Mesendoderm (in vitro differentiated cells): ENCODE results near the gene LRCOL1.
A peak's percentile ranks its signal among the peaks of the same experiment; 100 is the strongest.

Experiments used
- DNase-seq: peaks from one replicate; pipeline ENCODE4 v3.0.0; 2013
- H2AK5ac ChIP-seq: 2 replicates; pipeline ENCODE4 v1.6.1; 2013; ENCODE audit warnings: low read length, inconsistent platforms
- H2BK120ac ChIP-seq: 2 replicates; pipeline ENCODE4 v1.6.1; 2013; ENCODE audit warnings: low read depth, mild to moderate bottlenecking, low read length, moderate library complexity, mixed read lengths
- H2BK15ac ChIP-seq: replicated peaks from 2 replicates; pipeline ENCODE4 v1.6.1; 2013; ENCODE audit warnings: low read depth, mild to moderate bottlenecking, moderate library complexity
- H2BK5ac ChIP-seq: 2 replicates; pipeline ENCODE4 v1.6.1; 2013; ENCODE audit warnings: low read length, inconsistent platforms
- H3K18ac ChIP-seq: 2 replicates; pipeline ENCODE4 v1.6.1; 2013; ENCODE audit warnings: mild to moderate bottlenecking, low read length, mixed read lengths
- H3K23ac ChIP-seq: one replicate; pipeline ENCODE4 v1.6.1; 2013; ENCODE audit warnings: low read length
- H3K27ac ChIP-seq: 2 replicates; pipeline ENCODE4 v1.5.1; 2013; ENCODE audit warnings: low read depth, mild to moderate bottlenecking, inconsistent platforms, low read length, moderate library complexity
- H3K27me3 ChIP-seq: 2 replicates; pipeline ENCODE4 v1.6.1; 2013; ENCODE audit warnings: low read length, control low read depth, mild to moderate bottlenecking, inconsistent platforms; ENCODE audit not compliant: insufficient read depth, poor library complexity
- H3K36me3 ChIP-seq: 2 replicates; pipeline ENCODE4 v1.6.1; 2013; ENCODE audit warnings: low read length, inconsistent platforms; ENCODE audit not compliant: control insufficient read depth, insufficient read depth
- H3K4ac ChIP-seq: one replicate; pipeline ENCODE4 v1.6.1; 2013; ENCODE audit warnings: low read depth, mild to moderate bottlenecking, low read length, moderate library complexity
- H3K4me1 ChIP-seq: 2 replicates; pipeline ENCODE4 v1.6.1; 2013; ENCODE audit warnings: low read depth, low read length, inconsistent platforms; ENCODE audit not compliant: control insufficient read depth
- H3K4me2 ChIP-seq: 2 replicates; pipeline ENCODE4 v1.6.1; 2013; ENCODE audit warnings: low read length
- H3K4me3 ChIP-seq: 2 replicates; pipeline ENCODE4 v1.5.1; 2013; ENCODE audit warnings: mild to moderate bottlenecking, low read length
- H3K56ac ChIP-seq: one replicate; pipeline ENCODE4 v1.6.1; 2013; ENCODE audit warnings: low read length
- H3K79me1 ChIP-seq: 2 replicates; pipeline ENCODE4 v1.6.1; 2013; ENCODE audit warnings: low read length, inconsistent platforms
- H3K79me2 ChIP-seq: 2 replicates; pipeline ENCODE4 v1.6.1; 2013; ENCODE audit warnings: mild to moderate bottlenecking, low read length; ENCODE audit not compliant: control insufficient read depth, insufficient read depth
- H3K9ac ChIP-seq: 2 replicates; pipeline ENCODE4 v1.6.1; 2013; ENCODE audit warnings: low read length, inconsistent platforms
- H4K5ac ChIP-seq: one replicate; pipeline ENCODE4 v1.6.1; 2013; ENCODE audit warnings: low read length
- H4K8ac ChIP-seq: one replicate; pipeline ENCODE4 v1.6.1; 2013; ENCODE audit warnings: low read depth, mild to moderate bottlenecking, control low read depth, low read length, moderate library complexity
- WGBS: extraction: QIAGEN DNeasy Blood & Tissue Kit; methylation state at CpG from one replicate; pipeline ENCODE4 v1.1.7; 2013; ENCODE audit warnings: low lambda C conversion rate, missing lambda C conversion rate; ENCODE audit not compliant: insufficient coverage; ENCODE audit errors: extremely low coverage; 5-methylcytosine and 5-hydroxymethylcytosine counted together

LRCOL1 gene

DNA sequence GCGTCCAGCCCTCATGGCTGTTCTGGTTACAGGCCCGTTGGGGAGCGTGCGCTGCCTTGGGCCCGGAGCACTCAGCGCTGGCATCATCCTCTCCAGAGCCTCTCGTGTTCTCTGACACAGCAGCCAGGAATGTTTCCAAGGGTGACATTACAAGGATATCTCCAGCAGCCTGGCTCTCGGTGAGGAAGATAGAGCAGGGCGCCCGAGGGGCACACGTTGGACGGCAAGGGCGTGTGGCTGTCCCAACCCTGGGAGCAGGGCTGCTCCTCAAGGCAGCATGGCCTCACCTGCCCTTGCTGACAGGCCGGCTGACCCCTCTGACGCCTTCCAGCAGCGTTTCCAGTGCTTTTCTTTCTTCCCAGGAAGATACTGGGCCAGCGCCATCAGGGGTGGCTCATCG, 14.4 kb downstream of the LRCOL1 start:
- no peak overlapping the region for H2BK15ac ChIP-seq
- peak; percentile 80 for DNase-seq
- WGBS, result no CpG with 5 or more reads among the region's 18 CpGs
- no peak overlapping the region for H3K56ac ChIP-seq
- no peak overlapping the region for H4K5ac ChIP-seq
- H3K4me3 ChIP-seq, result no peak overlapping the region
- H3K27me3 ChIP-seq, result no peaks in the 10 kb centered on the region
- H3K27ac ChIP-seq, result no peak overlapping the region
- no peak overlapping the region for H2BK5ac ChIP-seq
- H3K4ac ChIP-seq, result no peak overlapping the region
- no peaks in the 10 kb centered on the region for H3K79me2 ChIP-seq
- H2AK5ac ChIP-seq, result no peak overlapping the region
- no peaks in the 10 kb centered on the region for H3K79me1 ChIP-seq
- no peak overlapping the region for H3K18ac ChIP-seq
- H3K9ac ChIP-seq, result no peak overlapping the region
- H2BK120ac ChIP-seq, result no peak overlapping the region
- H4K8ac ChIP-seq, result no peak overlapping the region
- no peaks in the 10 kb centered on the region for H3K36me3 ChIP-seq
- no peaks in the 10 kb centered on the region for H3K4me1 ChIP-seq
- no peak overlapping the region for H3K4me2 ChIP-seq
- H3K23ac ChIP-seq, result no peak overlapping the region

DNA sequence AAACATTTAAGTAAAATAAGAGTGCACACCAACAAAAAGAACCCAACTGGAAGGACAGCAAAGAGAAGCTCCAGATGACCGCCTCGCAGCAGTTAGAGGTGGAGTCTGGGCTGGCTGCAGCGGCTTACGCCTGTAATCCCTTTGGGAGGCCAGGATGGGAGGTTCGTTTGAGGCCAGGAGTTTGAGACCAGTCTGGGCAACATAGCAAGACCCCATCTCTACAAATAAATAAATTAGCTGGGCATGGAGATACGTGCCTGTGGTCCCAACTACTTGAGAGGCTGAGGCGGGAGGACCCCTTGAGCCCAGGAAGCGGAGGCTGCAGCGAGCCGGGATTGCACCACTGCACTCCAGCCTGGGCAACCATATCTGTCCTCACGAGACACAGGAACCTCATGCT, 15.2 kb downstream of the LRCOL1 start:
- no peaks in the 10 kb centered on the region for H3K79me2 ChIP-seq
- no peaks in the 10 kb centered on the region for H3K4me1 ChIP-seq
- H3K4ac ChIP-seq, result no peak overlapping the region
- no peak overlapping the region for H3K18ac ChIP-seq
- DNase-seq, result no peak
- H2AK5ac ChIP-seq, result no peak overlapping the region
- no peak overlapping the region for H2BK15ac ChIP-seq
- H2BK5ac ChIP-seq, result no peak overlapping the region
- no peak overlapping the region for H3K27ac ChIP-seq
- no peak overlapping the region for H3K9ac ChIP-seq
- no peaks in the 10 kb centered on the region for H3K27me3 ChIP-seq
- no peak overlapping the region for H2BK120ac ChIP-seq
- H4K5ac ChIP-seq, result no peak overlapping the region
- H3K56ac ChIP-seq, result no peak overlapping the region
- no peak overlapping the region for H3K23ac ChIP-seq
- H4K8ac ChIP-seq, result no peak overlapping the region
- WGBS, result no CpG with 5 or more reads among the region's 11 CpGs
- no peak overlapping the region for H3K4me3 ChIP-seq
- no peaks in the 10 kb centered on the region for H3K36me3 ChIP-seq
- H3K79me1 ChIP-seq, result no peaks in the 10 kb centered on the region
- no peak overlapping the region for H3K4me2 ChIP-seq

DNA sequence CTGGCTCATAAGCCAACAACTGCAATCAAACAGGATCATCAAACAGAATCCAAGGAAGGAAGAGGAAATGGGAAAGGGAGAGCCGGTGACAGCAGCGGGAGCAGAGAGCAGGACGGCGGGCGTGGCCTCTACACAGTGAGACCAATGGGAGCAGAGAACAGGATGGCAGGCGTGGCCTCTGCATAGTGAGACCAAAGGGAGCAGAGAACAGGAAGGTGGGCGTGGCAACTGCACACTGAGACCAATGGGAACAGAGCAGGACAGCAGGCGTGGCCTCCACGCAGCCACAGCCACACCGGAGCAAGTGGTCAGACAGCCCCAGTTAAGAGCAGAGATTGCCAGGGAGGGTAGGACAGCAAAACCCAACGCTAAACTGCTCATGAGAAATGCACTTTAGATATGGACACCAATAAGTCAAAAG, 16.4 kb downstream of the LRCOL1 start:
- Histone ChIP-seq H2BK5ac (no peak overlapping the region), H3K18ac (no peak overlapping the region), H3K56ac (no peak overlapping the region), H3K4ac (no peak overlapping the region), H3K9ac (no peak overlapping the region), H4K8ac (no peak overlapping the region), H3K27ac (no peak overlapping the region), H3K4me2 (no peak overlapping the region), H4K5ac (no peak overlapping the region), H3K36me3 (no peaks in the 10 kb centered on the region), H2AK5ac (no peak overlapping the region), H2BK15ac (no peak overlapping the region), H3K4me1 (no peaks in the 10 kb centered on the region), H3K79me2 (no peaks in the 10 kb centered on the region), H3K79me1 (no peaks in the 10 kb centered on the region), H3K23ac (no peak overlapping the region), H3K4me3 (no peak overlapping the region), H3K27me3 (no peaks in the 10 kb centered on the region), H2BK120ac (no peak overlapping the region)
- WGBS, result no CpG with 5 or more reads among the region's 11 CpGs
- DNase-seq, result peak; percentile 94

DNA sequence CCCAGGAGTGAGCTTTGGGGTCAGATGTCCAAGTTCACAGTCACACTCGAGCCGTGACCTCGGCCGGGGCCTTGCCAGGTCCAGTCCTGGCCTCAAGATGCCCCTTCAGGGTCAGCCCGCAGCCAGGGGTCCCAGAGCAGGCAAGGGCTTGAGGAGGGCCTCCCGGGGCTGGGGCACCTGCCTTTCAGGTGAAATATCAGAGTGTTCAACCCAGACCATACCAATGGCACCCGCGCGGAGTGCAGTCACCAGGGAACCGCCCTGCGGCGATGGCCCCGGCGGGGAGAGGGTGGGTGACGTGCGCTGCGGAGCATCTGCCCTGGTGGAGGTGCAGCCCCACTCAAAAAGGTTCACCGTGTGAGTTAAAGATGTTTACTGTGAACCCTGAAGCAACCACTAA, 16.9 kb downstream of the LRCOL1 start:
- H3K56ac ChIP-seq, result no peak overlapping the region
- H2BK120ac ChIP-seq, result no peak overlapping the region
- H3K4ac ChIP-seq, result no peak overlapping the region
- no peak overlapping the region for H3K4me3 ChIP-seq
- no peak for DNase-seq
- H3K36me3 ChIP-seq, result no peaks in the 10 kb centered on the region
- no peak overlapping the region for H4K8ac ChIP-seq
- H3K27me3 ChIP-seq, result no peaks in the 10 kb centered on the region
- H2AK5ac ChIP-seq, result no peak overlapping the region
- H2BK5ac ChIP-seq, result no peak overlapping the region
- no CpG with 5 or more reads among the region's 18 CpGs for WGBS
- H4K5ac ChIP-seq, result no peak overlapping the region
- H3K4me1 ChIP-seq, result no peaks in the 10 kb centered on the region
- no peak overlapping the region for H2BK15ac ChIP-seq
- no peaks in the 10 kb centered on the region for H3K79me1 ChIP-seq
- H3K9ac ChIP-seq, result no peak overlapping the region
- no peak overlapping the region for H3K23ac ChIP-seq
- no peak overlapping the region for H3K27ac ChIP-seq
- H3K18ac ChIP-seq, result no peak overlapping the region
- no peak overlapping the region for H3K4me2 ChIP-seq
- H3K79me2 ChIP-seq, result no peaks in the 10 kb centered on the region

DNA sequence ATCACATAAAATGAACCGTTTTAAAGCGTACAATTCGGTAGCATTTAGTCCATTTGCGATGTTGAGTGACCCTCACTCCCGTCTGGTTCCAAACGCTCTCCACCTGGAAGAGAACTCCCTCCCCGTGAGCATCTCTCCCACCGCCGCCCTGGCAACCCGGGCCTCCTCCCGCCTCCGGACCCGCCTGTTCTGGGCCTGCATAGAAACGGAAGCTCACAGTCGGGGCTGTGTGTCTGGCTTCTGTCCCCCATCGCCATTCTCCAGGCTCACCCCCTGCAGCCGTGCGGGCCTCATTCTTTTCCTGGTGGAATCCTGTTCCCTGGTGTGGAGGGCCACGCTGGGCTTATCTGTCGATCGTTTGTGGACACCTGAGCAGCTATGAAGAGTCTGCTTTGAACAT, 17.3 kb downstream of the LRCOL1 start:
- H3K9ac ChIP-seq, result no peak overlapping the region
- H3K4me2 ChIP-seq, result no peak overlapping the region
- no peak overlapping the region for H2BK120ac ChIP-seq
- no peak overlapping the region for H3K18ac ChIP-seq
- no CpG with 5 or more reads among the region's 21 CpGs for WGBS
- H3K27me3 ChIP-seq, result no peaks in the 10 kb centered on the region
- no peak overlapping the region for H3K23ac ChIP-seq
- no peak for DNase-seq
- no peak overlapping the region for H4K5ac ChIP-seq
- H3K79me1 ChIP-seq, result no peaks in the 10 kb centered on the region
- H2AK5ac ChIP-seq, result no peak overlapping the region
- no peak overlapping the region for H4K8ac ChIP-seq
- H2BK15ac ChIP-seq, result no peak overlapping the region
- H3K79me2 ChIP-seq, result no peaks in the 10 kb centered on the region
- H3K36me3 ChIP-seq, result no peaks in the 10 kb centered on the region
- no peak overlapping the region for H3K56ac ChIP-seq
- H3K4me1 ChIP-seq, result no peaks in the 10 kb centered on the region
- no peak overlapping the region for H3K27ac ChIP-seq
- no peak overlapping the region for H3K4ac ChIP-seq
- no peak overlapping the region for H2BK5ac ChIP-seq
- no peak overlapping the region for H3K4me3 ChIP-seq

DNA sequence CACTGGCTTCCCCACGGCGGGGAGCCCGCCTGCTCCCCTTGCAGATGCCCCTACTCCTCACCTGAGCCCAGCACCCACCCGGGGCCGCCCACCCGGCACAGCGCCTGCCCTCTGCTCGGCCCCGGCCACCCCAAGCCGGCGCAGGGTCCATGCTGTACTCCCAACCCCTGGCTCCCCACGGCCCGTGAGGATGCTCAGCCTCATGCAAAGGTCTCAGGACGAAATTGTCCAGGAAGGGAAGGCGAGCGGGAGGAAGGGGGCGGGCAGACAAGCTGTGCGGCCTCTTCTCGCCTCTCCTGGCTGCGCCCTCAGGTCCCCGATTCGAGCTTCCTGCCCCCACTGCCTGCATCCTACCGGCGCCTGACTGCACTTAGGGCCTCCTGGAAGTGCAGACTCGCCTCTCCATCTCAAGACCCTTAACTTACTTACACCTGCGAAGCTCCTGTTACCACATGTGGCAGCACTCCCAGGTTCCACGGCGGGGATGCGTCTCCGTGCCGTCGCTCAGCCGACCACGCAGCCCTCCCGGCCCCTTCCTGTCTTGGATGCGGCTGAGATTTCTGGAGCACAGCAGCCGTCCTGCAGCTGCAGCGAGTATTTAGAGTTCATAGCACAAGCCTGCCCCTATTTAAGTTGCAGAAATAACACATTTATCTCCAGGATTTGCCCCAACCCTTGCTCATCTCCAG, 18.0 kb downstream of the LRCOL1 start:
- no peaks in the 10 kb centered on the region for H3K36me3 ChIP-seq
- H2BK5ac ChIP-seq, result no peak overlapping the region
- no peaks in the 10 kb centered on the region for H3K79me1 ChIP-seq
- no peak overlapping the region for H2AK5ac ChIP-seq
- DNase-seq, result no peak
- no peaks in the 10 kb centered on the region for H3K79me2 ChIP-seq
- H3K4me1 ChIP-seq, result no peaks in the 10 kb centered on the region
- H4K5ac ChIP-seq, result no peak overlapping the region
- H3K4me2 ChIP-seq, result no peak overlapping the region
- H3K27ac ChIP-seq, result no peak overlapping the region
- no peak overlapping the region for H3K4me3 ChIP-seq
- no peak overlapping the region for H4K8ac ChIP-seq
- H3K4ac ChIP-seq, result no peak overlapping the region
- H3K27me3 ChIP-seq, result no peaks in the 10 kb centered on the region
- H3K23ac ChIP-seq, result no peak overlapping the region
- no peak overlapping the region for H3K18ac ChIP-seq
- no peak overlapping the region for H2BK15ac ChIP-seq
- no CpG with 5 or more reads among the region's 38 CpGs for WGBS
- no peak overlapping the region for H2BK120ac ChIP-seq
- H3K56ac ChIP-seq, result no peak overlapping the region
- H3K9ac ChIP-seq, result no peak overlapping the region
